ENCODE data around the gene DNAJC8.

DNAJC8 gene

DNA sequence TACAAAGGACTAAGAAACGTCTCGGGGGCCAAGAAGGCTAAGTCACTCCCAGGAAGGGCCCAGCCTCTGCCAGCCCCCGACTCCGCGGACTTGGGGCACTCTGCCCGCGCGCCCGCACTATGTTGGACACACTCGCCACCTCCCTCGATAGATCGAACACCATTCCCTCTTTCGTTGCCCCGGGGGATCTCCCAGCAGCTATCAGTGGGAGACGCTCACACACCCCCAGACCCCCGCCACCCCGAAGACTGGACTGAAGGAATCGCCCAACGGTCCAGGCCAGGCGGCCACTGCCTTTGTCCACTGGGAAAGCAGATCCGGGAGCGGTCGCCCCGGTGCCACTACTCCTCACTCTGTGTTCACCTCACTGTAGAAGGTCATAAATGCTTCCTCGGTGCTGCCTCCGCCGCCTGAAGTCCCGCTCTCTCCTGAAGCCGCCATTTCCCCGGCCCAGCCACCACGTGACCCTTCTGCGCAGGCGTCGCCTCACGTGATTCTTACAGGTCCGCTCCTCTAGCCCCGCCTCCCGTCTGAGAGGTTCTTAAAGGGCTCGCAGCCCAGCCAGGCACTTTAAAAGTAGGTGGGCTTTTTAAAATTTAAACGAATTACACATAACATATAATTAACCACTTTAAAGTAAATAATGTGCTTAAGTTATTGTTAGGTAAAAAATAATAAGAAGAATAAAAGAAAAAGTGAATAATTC is at the start of gene DNAJC8:
TSS of gene DNAJC8 (minus strand) at position 472 of the 706 bp plus-strand sequence. CDS start at position 441, 31 bp downstream.
- DNase-seq: peak; percentile 90

GRCh38 chr1:28281608-28282425 is 49.0 kb upstream of the DNAJC8 start:
- no peak for DNase-seq

DNA sequence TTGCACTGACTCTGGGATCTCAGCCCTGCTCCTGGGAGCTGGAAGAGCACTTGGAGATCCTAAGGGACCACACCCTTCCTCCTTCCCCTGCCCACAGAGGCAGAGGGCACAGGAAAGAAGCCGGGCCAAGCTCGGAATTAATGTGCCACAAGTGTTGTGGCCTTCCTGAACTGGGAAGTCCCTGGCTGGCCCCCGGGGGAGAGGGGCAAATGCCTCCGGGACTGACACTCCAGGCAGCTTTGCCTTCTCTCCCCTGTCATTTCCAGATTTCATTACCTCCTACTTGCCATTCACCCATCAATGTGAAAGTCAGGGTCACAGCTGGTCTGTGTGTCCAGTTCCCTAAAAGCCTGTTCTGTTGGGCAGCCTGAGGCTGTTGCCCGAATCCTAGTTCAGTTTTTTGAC is 48.1 kb upstream of the DNAJC8 start:
- no peak for DNase-seq

- no peak for DNase-seq
Measured at GRCh38 chr1:28280501-28280900, 47.7 kb upstream of the DNAJC8 start.

DNA sequence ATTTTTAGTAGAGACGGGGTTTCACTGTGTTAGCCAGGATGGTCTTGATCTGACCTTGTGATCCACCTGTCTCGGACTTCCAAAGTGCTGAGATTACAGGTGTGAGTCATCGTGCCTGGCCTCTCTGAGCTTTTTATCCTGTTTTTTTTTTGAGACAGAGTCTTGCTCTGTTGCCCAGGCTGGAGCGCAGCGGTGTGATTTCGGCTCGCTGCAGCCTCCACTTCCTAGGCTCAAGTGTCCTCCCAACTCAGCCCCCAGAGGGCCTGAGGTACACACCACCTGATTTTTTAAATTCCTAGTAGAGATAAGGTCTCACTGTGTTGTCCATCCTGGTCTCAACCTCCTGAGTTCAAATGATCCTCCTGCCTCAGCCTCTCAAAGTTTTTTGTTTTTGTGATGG is 46.9 kb upstream of the DNAJC8 start:
- DNase-seq: no peak

- no peak for DNase-seq
Measured at GRCh38 chr1:28278763-28279162, 45.9 kb upstream of the DNAJC8 start.

- no peak for DNase-seq
Measured at GRCh38 chr1:28273216-28273860, 40.5 kb upstream of the DNAJC8 start.

DNA sequence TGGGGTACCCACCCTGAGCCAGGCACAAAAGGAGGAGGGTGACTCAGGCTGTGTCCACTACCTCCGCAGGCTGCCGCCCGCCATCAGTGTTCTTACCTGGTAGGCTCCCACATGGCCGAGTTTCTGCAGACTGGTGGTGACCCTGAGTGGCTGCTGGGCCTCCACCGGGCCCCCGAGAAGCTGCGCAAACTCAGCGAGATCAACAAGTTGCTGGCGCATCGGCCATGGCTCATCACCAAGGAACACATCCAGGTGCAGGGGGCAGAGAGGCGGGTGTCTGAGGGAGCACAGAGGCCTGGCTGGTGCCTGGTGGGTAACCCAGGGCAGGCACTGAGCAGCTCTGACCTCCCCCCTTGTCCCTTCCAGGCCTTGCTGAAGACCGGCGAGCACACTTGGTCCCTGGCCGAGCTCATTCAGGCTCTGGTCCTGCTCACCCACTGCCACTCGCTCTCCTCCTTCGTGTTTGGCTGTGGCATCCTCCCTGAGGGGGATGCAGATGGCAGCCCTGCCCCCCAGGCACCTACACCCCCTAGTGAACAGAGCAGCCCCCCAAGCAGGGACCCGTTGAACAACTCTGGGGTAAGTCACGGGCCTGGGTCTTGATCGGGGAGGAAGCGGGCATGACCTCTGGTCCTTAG is 39.5 kb upstream of the DNAJC8 start:
- no peak for DNase-seq

- no peak for DNase-seq
Measured at GRCh38 chr1:28269529-28269928, 36.7 kb upstream of the DNAJC8 start.

DNA sequence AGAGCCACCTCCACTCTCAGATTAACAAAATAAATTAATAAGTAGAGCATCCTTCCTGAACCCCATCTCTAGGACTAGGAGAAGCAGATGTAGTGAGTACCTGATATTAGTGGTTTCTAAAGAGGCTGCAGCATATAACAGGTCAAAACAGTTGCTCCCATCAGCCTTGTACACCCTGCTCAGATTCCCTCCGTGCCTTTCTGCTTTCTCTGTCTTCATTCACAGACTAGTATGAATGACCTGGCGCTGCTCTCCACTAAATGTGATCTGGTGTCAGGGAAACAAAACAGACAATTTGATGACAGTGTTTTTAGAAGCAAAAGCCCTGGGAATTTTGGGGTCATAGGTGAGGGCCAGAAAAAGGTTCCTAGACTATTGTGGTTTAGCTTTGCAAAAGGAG is 34.8 kb upstream of the DNAJC8 start:
- DNase-seq: no peak

DNA sequence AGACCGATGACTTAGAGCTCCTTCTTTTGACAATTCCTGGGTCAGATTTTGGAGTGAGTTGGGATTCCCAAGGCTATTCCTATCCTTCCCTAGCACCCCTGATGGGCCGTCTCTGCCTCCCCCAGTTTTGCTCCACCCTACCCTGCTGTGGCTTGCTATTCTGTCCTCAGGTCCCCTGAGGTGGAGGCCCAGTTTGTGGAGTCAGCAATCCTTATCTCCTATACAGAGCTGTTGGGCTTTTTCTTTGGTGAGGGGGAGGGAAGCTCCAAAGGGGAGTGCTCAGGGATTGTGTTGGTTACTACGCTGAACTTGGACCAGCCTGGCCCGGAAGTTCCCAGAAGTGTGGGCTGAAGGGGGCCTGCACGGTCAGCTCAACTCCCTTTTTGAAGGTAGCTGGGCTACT is 34.1 kb upstream of the DNAJC8 start:
- no peak for DNase-seq

DNA sequence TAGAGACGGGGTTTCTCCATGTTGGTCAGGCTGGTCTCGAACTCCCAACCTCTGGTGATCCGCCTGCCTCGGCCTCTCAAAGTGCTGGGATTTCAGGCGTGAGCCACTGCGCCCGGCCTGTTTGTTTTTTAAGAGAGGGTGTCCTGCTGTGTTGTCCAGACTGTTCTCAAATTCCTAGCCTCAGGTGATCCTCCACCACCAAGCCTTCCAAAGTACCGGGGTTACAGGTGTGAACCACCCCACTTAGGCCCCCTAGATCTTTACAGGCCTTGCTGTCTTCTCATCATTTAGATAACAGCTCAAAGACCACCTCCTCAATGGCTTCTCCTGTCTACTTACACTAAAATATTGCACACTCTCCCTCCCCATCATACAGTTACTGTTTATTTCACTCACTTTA is 32.7 kb upstream of the DNAJC8 start:
- DNase-seq: no peak

GRCh38 chr1:28264897-28265296 is 32.1 kb upstream of the DNAJC8 start:
- DNase-seq: no peak

GRCh38 chr1:28260803-28261174 is 28.0 kb upstream of the DNAJC8 start:
- no peak for DNase-seq

GRCh38 chr1:28259934-28260802 is 27.3 kb upstream of the DNAJC8 start:
- DNase-seq: no peak

GRCh38 chr1:28259252-28259933 is 26.6 kb upstream of the DNAJC8 start, which contains the start of gene SESN2:
Gene SESN2 (plus strand): TSS chr1:28259518. CDS start chr1:28259848, 330 bp downstream.
- peak; percentile 94 for DNase-seq

- no peak for DNase-seq
Measured at GRCh38 chr1:28258628-28259251, 25.9 kb upstream of the DNAJC8 start.

GRCh38 chr1:28257736-28258135 is 24.9 kb upstream of the DNAJC8 start:
- no peak for DNase-seq

DNA sequence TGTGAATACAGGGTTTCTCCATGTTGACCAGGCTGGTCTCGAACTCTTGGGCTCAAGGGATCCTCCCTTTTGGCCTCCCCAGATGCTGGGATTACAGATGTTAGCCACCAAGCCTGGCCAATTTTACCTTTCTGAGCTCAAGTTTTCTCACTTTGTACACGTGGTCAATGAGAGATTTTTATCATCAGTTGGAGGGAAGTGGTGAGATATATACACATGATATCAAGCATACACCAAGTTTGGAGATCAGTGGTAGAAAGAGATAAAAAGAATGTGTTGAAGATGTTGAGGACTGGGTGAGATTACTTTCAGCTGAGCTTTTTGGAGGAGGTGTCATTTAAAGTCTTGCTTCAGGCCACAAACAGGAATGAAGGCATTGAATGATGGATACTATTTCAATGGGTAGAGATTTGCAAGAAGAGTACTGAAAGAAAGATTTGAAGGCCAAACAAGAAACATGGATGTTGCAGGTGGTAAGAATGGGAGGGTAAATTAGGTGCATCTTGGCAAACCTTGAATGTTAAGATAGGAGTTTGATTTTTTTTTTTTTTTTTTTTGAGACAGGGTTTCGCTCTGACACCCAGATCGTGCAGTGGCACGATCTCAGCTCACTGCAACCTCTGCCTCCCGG is 23.5 kb upstream of the DNAJC8 start:
- DNase-seq: no peak

DNA sequence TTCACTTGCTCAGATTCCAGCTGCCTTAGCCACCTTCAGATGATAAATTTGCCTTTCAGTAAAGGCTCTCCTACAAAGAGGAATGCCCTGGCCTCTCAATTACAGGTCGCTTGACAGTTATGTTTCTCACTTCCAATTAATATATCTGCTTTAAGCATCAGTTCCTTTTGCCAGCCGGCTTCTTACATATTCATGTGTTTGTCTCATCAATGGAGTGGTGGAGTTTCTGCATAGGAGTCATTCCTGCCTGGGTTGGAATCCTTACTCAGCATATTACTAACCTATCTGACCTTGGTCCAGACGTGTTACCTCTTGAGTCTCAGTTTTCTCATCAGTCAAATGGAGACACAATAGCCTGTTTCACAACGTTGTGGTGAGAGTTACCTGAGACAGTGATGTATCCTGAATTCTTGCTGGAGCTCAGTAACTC is 17.1 kb upstream of the DNAJC8 start:
- DNase-seq: no peak
